CD8-positive, alpha-beta memory T cell (primary cell): ENCODE measurements around the gene PLEKHD1. TPM values are rescaled to one million over a fixed set of nuclear protein-coding genes. Genes with fewer than 3 reads are reported as not detected.
A peak's percentile ranks its signal among the peaks of the same experiment; 100 is the strongest.
"Not testable (repeated sequence)": the region's sequence is repeated elsewhere in the genome, so short reads cannot be mapped to it uniquely, and the experiment has no call there.

ENCODE experiments used
- CTCF ChIA-PET: fragments of 350-600 bp; sonication (Branson Sonifier 250); formaldehyde crosslinking; loops from one replicate; lab custom pipeline; 2021; ENCODE audit warnings: antibody characterized with exemption; lab: Charles Lee
- POLR2A ChIA-PET: fragments of 350-600 bp; sonication (Branson Sonifier 250); formaldehyde crosslinking; loops from one replicate; lab custom pipeline; 2021; ENCODE audit warnings: antibody characterized with exemption; lab: Charles Lee
- DNase-seq, 5 donors: peaks; one replicate each; pipeline versions ENCODE4 v3.0.0 to v3.0.0-alpha.2; 2020 to 2022; ENCODE audit warnings: mixed read lengths in 1 of 5
- H3K27ac ChIP-seq: one replicate; pipeline ENCODE4 v1.7.0; 2013; ENCODE audit warnings: low read depth, mild to moderate bottlenecking, low read length, moderate library complexity
- H3K27me3 ChIP-seq: 2 replicates; pipeline ENCODE4 v1.7.0; 2013; ENCODE audit warnings: low read length, mild to moderate bottlenecking; ENCODE audit not compliant: insufficient read depth, poor library complexity, severe bottlenecking
- H3K36me3 ChIP-seq: 2 replicates; pipeline ENCODE4 v1.7.0; 2013; ENCODE audit warnings: mild to moderate bottlenecking, low read length, moderate library complexity; ENCODE audit not compliant: insufficient read depth
- H3K4me1 ChIP-seq: 2 replicates; pipeline ENCODE4 v1.7.0; 2013; ENCODE audit warnings: mild to moderate bottlenecking, low read length, moderate library complexity; ENCODE audit not compliant: insufficient read depth
- H3K4me3 ChIP-seq: 2 replicates; pipeline ENCODE4 v1.7.0; 2013; ENCODE audit warnings: mild to moderate bottlenecking, low read length
- H3K9me3 ChIP-seq: 2 replicates; pipeline ENCODE4 v1.7.0; 2013; ENCODE audit warnings: mild to moderate bottlenecking, low read length
- H3K27ac Mint-ChIP-seq, 8 donors: one replicate each; pipeline ENCODE4 v1.8.0; 2020 to 2021; ENCODE audit warnings: mixed read lengths in 8 of 8, mild to moderate bottlenecking in 6 of 8, inconsistent platforms in 3 of 8, moderate library complexity in 3 of 8
- H3K27me3 Mint-ChIP-seq, 2 donors: one replicate each; pipeline ENCODE4 v1.8.0; 2020 to 2021; ENCODE audit warnings: mixed read lengths in 2 of 2, mild to moderate bottlenecking in 1 of 2, moderate library complexity in 1 of 2
- H3K36me3 Mint-ChIP-seq, 3 donors: one replicate each; pipeline ENCODE4 v1.8.0; 2020 to 2021; ENCODE audit warnings: mixed read lengths in 3 of 3, inconsistent platforms in 1 of 3, mild to moderate bottlenecking in 1 of 3
- H3K4me1 Mint-ChIP-seq, 3 donors: one replicate each; pipeline ENCODE4 v1.8.0; 2020 to 2021; ENCODE audit warnings: mixed read lengths in 3 of 3, inconsistent platforms in 1 of 3, mild to moderate bottlenecking in 1 of 3
- H3K4me3 Mint-ChIP-seq, 7 donors: one replicate each; pipeline ENCODE4 v1.8.0; 2020 to 2021; ENCODE audit warnings: mixed read lengths in 7 of 7, mild to moderate bottlenecking in 6 of 7, moderate library complexity in 4 of 7, inconsistent platforms in 2 of 7
- H3K9me3 Mint-ChIP-seq, 5 donors: one replicate each; pipeline ENCODE4 v1.8.0; 2020 to 2022; ENCODE audit warnings: mixed read lengths in 5 of 5, mild to moderate bottlenecking in 3 of 5, moderate library complexity in 2 of 5, inconsistent platforms in 1 of 5
- polyA plus RNA-seq: library from polyadenylated mRNA; unstranded; fragments of 300-500 nt; fragmentation: Illumina TruSeq; gene quantifications from one replicate; pipeline ENCODE4 v1.2.3, GENCODE V29; 2021
- total RNA-seq, 2 experiments: library from RNA; stranded (reverse); gene quantifications; one replicate each; pipeline ENCODE4 v1.2.3, GENCODE V29; 2021

Gene PLEKHD1
- total and polyA plus RNA-seq, 3 experiments from 2014 or later, result 0.06 to 0.11 TPM; not detected in 1

DNA sequence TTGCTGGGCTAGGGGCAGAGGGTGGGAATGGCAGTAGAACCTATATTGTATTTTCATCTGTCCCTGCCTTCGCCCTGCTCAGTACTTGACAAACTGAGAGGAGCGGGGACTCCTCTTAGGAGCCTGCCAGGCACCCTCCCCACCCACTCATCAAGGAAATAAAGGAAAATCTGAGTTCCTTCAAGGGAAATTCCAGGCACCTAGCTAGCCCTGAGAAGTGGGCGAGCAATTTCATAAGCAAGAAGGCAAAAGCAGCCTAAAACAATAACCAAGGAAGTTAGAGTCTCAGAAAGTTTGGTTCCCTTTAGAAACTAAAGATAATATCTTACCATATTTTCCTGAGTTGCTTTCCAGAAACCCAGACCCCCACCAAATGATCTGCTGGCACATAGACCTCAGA, 10.6 kb upstream of the PLEKHD1 start:
- Mint-ChIP-seq H3K36me3 (peaks cover 0 to 7% (median 1%) of the 10 kb centered on the region in 3 donors), H3K4me3 (no peak overlapping the region), H3K4me1 (no peaks in the 10 kb centered on the region), H3K27ac (no peak overlapping the region), H3K9me3 (peaks cover 0 to 1% (median 0%) of the 10 kb centered on the region in 5 donors), H3K27me3 (peaks cover 2 to 6% of the 10 kb centered on the region in 2 donors)
- no peaks in the 10 kb centered on the region for H3K9me3 ChIP-seq
- H3K27ac ChIP-seq, result no peak overlapping the region
- ChIA-PET CTCF (no interaction called here), POLR2A (no interaction called here)
- no peaks in the 10 kb centered on the region for H3K36me3 ChIP-seq
- H3K4me1 ChIP-seq, result no peaks in the 10 kb centered on the region
- no peak overlapping the region for H3K4me3 ChIP-seq
- no peaks in the 10 kb centered on the region for H3K27me3 ChIP-seq
- no peak for DNase-seq

DNA sequence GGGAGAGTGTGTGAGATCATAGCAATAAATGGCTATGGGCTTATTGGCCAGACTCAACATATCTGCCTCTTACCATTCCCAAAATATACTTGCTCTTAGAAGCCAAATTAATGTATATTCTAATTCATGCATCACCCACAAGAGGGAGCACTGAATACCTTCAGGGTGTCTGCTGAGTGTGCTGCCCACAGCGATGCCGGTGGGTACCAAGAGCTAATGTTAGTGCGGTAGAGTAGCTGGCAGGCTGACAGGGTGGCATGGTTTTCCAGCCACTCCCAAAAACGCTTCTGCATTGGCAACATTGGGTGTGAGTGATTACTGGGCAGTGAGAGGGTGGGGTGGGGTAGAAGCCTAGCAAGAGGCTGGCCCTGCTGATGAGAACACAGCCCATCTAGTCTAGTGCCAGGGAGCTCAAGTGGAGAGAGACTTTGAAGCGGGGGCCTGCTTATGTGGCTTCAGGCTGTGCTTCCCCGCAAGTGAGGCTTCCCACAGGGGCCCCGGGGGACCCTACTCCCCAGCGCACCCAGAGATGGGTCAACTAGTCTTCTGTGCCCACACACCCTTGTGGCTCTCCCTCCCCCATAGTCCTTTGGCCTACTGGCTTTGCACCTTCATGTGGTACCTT, 9.2 kb upstream of the PLEKHD1 start:
- no peak overlapping the region for H3K4me3 ChIP-seq
- Mint-ChIP-seq H3K27me3 (peaks cover 5 to 12% of the 10 kb centered on the region in 2 donors), H3K4me1 (no peaks in the 10 kb centered on the region), H3K4me3 (no peak overlapping the region), H3K27ac (no peak overlapping the region), H3K9me3 (peaks cover 0 to 1% (median 0%) of the 10 kb centered on the region in 5 donors), H3K36me3 (peaks cover 0 to 7% (median 1%) of the 10 kb centered on the region in 3 donors)
- H3K27me3 ChIP-seq, result no peaks in the 10 kb centered on the region
- H3K27ac ChIP-seq, result no peak overlapping the region
- no peaks in the 10 kb centered on the region for H3K36me3 ChIP-seq
- H3K4me1 ChIP-seq, result no peaks in the 10 kb centered on the region
- ChIA-PET CTCF (no interaction called here), POLR2A (no interaction called here)
- no peaks in the 10 kb centered on the region for H3K9me3 ChIP-seq
- DNase-seq, result no peak

DNA sequence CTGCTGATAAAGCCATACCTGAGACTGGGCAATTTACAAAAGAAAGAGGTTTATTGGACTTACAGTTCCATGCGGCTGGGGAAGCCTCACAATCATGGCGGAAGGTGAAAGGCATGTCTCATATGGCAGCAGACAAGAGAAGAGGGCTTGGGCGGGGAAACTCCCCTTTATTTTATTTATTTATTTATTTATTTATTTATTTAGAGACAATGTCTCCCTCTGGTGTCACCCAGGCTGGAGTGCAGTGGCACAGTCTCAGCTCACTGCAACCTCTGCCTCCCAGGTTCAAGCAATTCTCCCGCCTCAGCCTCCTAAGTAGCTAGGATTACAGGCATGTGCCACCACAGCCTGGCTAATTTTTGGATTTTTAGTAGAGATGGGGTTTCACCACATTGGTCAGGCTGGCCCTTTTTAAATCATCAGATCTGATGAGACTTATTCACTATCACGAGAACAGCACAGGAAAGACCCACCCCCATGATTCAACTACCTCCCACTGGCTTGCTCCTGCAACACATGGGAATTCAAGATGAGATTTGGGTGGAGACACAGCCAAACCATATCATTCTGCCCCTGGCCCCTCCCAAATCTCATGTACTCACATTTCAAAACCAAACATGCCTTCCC, 7.6 kb upstream of the PLEKHD1 start:
- peak overlapping the region in 1 of 8 donors; percentile 79 for H3K27ac Mint-ChIP-seq
- DNase-seq, H3K36me3 ChIP-seq, H3K4me3 Mint-ChIP-seq, CTCF ChIA-PET, POLR2A ChIA-PET, H3K4me1 ChIP-seq, H3K36me3 Mint-ChIP-seq, H3K27me3 ChIP-seq, H3K9me3 ChIP-seq, H3K4me1 Mint-ChIP-seq, H3K9me3 Mint-ChIP-seq, H3K4me3 ChIP-seq, H3K27ac ChIP-seq: not testable (repeated sequence)
- H3K27me3 Mint-ChIP-seq, result peaks cover 8 to 10% of the 10 kb centered on the region in 2 donors

DNA sequence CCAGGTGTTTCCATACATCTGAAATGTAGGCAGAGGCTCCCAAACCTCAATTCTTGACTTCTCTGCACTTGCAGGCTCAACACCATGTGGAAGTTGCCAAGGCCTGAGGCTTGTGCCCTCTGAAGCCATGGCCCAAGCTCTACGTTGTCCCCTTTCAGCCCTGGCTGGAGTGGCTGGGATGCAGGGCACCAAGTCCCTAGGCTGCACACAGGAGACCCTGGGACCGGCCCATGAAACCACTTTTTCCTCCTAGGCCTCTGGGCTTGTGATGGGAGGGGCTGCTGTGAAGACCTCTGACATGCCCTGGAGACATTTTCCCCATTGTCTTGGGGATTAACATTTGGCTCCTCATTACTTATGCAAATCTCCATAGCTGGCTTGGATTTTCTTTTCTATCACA, 6.5 kb upstream of the PLEKHD1 start:
- H3K27me3 Mint-ChIP-seq, result peaks cover 10 to 20% of the 10 kb centered on the region in 2 donors
- H3K27ac Mint-ChIP-seq, H3K27ac ChIP-seq, H3K9me3 ChIP-seq, H3K4me1 ChIP-seq, CTCF ChIA-PET, H3K9me3 Mint-ChIP-seq, H3K36me3 Mint-ChIP-seq, H3K4me3 ChIP-seq, H3K36me3 ChIP-seq, H3K27me3 ChIP-seq, H3K4me1 Mint-ChIP-seq, POLR2A ChIA-PET, H3K4me3 Mint-ChIP-seq, DNase-seq: not testable (repeated sequence)

DNA sequence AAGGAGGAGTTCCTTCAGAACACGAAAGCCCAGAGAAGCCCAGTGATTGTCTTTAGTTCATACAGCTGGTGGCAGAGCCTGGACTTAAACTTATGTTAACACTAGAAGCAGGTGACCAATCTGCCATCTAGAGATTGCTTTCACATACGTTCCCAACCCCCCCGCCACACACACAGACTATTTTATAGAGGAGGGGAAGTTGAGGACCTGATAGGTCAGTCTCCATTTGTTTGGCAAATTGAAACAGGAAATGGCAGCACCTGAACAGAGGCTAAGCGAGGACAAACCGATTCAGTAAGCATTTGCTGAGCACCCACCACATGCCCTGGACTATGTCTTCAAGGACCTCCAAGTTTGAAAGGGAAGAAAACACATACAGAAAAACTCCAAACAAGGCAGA, 4.8 kb upstream of the PLEKHD1 start:
- peaks cover 0 to 9% (median 1%) of the 10 kb centered on the region in 3 donors for H3K4me1 Mint-ChIP-seq
- no peaks in the 10 kb centered on the region for H3K36me3 Mint-ChIP-seq
- Histone ChIP-seq H3K4me3 (no peak overlapping the region), H3K27me3 (no peaks in the 10 kb centered on the region), H3K4me1 (no peaks in the 10 kb centered on the region), H3K36me3 (no peaks in the 10 kb centered on the region), H3K9me3 (no peaks in the 10 kb centered on the region), H3K27ac (no peak overlapping the region)
- peaks cover 0 to 1% (median 0%) of the 10 kb centered on the region in 5 donors for H3K9me3 Mint-ChIP-seq
- POLR2A ChIA-PET, result no interaction called here
- H3K4me3 Mint-ChIP-seq, result no peak overlapping the region
- CTCF ChIA-PET, result no interaction called here
- DNase-seq, result no peak
- H3K27ac Mint-ChIP-seq, result no peak overlapping the region
- H3K27me3 Mint-ChIP-seq, result peaks cover 14 to 25% of the 10 kb centered on the region in 2 donors

DNA sequence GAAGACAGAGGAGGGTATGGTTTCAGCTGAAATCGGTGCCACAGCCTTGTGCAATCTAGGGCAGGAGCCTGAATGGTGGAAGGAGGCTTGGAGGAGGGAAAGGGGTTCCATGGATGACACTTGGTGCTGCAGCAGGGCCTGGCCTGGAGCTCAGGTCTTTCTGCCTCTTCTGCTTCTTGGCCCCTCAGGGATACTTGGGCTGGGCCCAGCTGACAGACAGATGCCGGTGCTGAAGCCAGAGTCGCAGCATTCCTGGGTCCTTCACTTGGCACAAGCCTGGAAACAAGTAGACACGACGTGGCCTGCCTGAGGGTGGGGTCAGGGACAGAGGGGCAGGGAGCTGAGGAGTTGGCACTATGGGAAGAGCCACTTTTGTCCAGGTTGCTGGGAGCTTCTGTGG, 4.4 kb upstream of the PLEKHD1 start:
- H3K27me3 Mint-ChIP-seq, result peaks cover 14 to 25% of the 10 kb centered on the region in 2 donors
- H3K9me3 ChIP-seq, result no peaks in the 10 kb centered on the region
- no peak overlapping the region for H3K27ac ChIP-seq
- H3K27me3 ChIP-seq, result no peaks in the 10 kb centered on the region
- no peaks in the 10 kb centered on the region for H3K36me3 ChIP-seq
- H3K4me1 ChIP-seq, result no peaks in the 10 kb centered on the region
- H3K4me1 Mint-ChIP-seq, result peaks cover 0 to 9% (median 1%) of the 10 kb centered on the region in 3 donors
- H3K9me3 Mint-ChIP-seq, result peaks cover 0 to 1% (median 0%) of the 10 kb centered on the region in 5 donors
- POLR2A ChIA-PET, result no interaction called here
- no peaks in the 10 kb centered on the region for H3K36me3 Mint-ChIP-seq
- no peak for DNase-seq
- H3K4me3 ChIP-seq, result no peak overlapping the region
- CTCF ChIA-PET, result no interaction called here
- H3K4me3 Mint-ChIP-seq, result no peak overlapping the region
- no peak overlapping the region for H3K27ac Mint-ChIP-seq

DNA sequence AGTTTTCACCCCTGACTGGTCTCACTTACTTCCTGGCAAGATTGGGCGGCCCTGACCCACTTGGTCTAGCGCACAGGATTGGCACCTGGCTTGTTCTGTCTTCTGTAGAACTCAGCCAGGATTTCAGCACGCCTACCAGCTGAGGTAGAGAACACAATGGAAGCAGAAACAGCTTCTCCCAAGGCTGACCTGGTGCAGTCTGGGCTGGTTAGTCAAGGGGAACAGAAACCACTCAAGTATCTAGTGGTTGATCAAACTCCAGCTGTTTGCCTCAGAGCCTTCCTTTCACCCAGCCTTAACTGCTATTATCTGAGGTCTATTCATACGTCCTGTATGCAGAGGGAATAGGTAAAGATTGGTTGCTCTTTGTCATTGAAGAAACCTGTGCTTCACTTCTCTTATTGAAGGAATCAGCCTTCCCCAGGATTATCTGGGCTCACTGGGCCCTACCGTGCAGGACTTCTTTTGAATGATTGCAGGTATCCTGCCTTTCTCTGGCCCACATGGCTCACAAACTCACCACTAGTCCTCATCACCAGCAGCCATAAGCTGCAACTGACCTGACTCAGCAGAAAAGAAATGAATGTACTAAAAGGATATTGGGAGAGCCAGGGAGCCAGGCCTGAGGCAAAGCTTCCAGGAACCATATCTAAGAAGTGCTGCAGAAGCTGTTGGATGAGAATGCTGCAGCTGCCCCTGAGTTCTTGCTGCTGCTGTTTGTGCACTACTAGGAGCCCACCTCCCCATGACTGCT, 2.5 kb upstream of the PLEKHD1 start:
- Histone ChIP-seq H3K36me3 (no peaks in the 10 kb centered on the region), H3K27me3 (peaks cover 4% of the 10 kb centered on the region), H3K27ac (no peak overlapping the region), H3K9me3 (no peaks in the 10 kb centered on the region), H3K4me3 (no peak overlapping the region), H3K4me1 (no peaks in the 10 kb centered on the region)
- no peak for DNase-seq
- Mint-ChIP-seq H3K36me3 (no peaks in the 10 kb centered on the region), H3K9me3 (no peaks in the 10 kb centered on the region), H3K27me3 (peaks cover 22 to 41% of the 10 kb centered on the region in 2 donors), H3K4me3 (no peak overlapping the region), H3K4me1 (peaks cover 0 to 9% (median 1%) of the 10 kb centered on the region in 3 donors), H3K27ac (peak overlapping the region in 1 of 8 donors; percentile 38)
- POLR2A ChIA-PET, result no interaction called here
- CTCF ChIA-PET, result interaction anchor here (1.0 kb wide), 1 partner anchor 10 kb away, joined by 3 read pairs; no protein-coding TSS in a partner anchor
